ENCODE measurements around the gene GULP1.
A peak's percentile ranks its signal among the peaks of the same experiment; 100 is the strongest.

Gene GULP1

DNA sequence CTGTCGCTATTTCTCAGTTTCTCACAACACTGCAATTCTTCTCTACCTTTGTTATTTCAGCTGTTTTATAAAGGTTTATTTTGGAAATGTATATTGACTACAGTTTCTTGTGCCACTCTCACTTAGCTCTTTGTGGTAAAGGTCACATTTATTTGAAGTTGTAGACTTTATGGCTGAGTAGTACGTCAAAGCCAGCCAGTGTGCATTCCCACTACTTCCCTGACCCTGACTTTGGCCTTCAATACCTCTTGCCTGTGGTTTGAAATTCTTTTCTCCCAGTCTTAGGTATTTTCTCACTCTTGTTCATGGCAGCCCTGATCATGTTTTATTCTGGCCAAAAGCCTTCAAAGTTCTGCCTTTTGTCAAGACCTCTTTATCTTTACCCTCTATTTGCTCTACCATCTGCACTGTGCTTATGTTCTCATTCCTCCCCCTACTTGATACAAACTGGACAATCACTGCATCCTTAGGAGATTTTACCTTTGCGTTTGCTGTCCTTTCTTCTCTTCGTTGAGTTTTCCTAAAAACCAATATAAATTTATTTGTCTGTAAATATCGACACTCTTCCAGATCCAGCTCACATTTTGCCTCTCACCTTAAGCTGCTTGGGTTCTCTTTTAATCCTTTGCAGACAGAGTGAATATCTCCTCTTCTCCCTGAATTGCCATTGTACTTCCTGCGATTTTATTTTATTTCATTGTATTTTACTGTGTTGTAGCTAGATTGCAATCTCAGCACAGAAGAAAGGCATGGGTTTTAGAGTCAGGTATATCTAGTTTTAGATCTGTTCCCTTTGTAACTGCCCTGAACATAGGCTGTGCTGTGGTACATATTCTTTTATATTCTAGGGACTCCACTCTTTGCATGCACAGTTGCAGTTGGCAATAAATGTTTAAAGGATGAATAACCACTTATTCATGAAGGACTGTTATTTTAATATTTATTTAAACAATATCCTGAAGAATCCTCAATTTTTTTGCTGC lies 31.2 kb downstream of the GULP1 start:
- peak; percentile 80 for FAIRE-seq
- no peak for DNase-seq (ENCODE audit: insufficient read length, low spot score)

DNA sequence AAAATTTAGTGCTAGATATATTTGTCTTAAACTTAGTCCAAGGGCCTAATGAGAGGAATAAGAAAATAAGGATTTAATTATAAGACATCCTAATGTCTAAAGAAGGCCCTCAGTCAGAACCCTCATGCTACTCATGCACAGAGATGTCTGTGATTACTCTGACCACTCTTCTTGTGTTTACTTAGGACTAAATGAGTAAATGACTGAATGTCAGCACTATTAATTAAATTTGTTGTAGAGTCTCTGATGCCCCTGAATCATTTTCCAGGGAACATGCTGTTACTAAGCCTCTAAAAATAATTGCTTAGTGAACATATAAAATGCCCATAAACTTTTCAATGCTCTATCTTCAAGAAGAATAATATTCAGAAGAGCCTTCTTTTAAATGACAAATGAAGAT lies 32.4 kb downstream of the GULP1 start:
- FAIRE-seq: no peak
- DNase-seq (ENCODE audit: insufficient read length, low spot score): no peak

DNA sequence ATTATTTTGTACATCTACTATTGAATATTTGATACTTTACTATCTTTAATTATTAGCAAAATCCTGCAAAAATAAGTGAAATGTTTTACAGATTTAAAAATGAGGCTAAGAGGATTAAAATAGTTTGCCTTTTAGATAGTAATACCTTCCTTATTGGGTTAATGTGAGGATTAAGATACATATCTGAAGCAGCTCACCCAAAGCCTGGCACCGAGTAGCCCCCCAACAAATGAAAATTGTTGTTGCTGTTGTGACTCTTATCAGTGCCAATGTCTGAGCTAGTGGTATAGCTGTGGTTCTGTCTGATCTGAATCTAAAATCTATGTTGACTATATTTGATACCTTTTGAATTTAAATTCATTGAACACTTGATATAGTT lies 34.6 kb downstream of the GULP1 start:
- FAIRE-seq (no peak), DNase-seq (ENCODE audit: insufficient read length, low spot score) (no peak)

DNA sequence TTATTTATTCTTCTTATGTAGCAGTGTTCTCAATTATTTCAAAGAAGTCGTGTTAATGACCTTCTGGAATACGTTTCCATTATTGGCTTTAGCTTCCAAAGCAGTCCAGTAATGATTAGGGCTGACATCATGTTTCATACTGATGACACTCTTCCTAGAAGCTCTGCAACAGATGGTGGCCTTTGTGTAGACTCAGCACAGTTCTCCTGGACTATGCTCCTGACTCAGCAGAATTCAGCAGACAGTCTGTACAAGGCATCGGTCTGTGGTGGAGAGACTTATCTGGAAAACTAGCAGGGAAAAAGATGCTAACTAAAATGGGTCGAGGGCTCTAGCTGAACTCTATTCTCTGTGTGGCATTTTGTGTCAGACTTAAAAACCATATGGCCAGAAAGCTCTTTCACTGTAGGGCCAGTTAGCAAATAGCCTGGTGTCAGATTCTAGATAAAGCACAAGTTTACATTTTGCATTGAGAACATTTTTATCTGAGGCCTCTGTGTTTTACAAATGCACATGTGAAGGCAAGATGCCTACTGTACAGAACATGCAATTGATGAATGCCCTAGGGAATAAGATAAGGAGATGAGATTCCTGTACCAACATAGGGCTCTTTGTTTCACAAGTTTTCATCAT lies 35.1 kb downstream of the GULP1 start:
- no peak for DNase-seq (ENCODE audit: insufficient read length, low spot score)
- FAIRE-seq: peak; percentile 40

DNA sequence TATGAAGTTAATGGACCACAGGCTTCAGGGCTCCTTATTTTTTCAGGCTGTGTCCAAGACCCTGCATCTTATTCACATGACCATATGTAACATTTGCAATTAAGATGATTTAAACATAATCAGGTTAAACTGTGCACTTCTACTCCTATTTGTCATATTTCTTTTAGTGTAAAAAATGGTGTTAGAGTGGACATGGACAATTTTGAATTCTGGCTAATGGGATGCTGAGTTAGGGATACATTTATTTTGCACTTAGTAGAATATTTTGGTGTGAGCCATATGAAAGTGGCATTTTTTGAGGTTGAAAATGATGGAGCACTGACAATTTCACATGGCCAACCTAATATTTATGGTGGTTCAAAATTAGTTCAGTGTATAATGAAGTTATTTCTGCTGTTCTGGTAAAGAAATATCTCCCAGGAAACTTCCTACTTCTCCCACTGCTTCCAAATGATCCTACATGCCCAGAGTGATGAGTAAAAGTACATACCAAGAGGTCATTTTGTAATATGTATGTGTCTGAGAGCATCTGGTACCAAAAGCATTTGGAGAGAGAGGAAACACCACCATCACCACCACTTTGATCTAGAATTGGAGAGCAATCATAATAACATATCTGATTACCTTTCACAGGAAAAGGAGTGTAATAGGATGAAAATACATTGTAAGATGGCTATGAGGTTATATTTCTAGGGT lies 36.0 kb downstream of the GULP1 start:
- FAIRE-seq (no peak), DNase-seq (ENCODE audit: insufficient read length, low spot score) (no peak)

DNA sequence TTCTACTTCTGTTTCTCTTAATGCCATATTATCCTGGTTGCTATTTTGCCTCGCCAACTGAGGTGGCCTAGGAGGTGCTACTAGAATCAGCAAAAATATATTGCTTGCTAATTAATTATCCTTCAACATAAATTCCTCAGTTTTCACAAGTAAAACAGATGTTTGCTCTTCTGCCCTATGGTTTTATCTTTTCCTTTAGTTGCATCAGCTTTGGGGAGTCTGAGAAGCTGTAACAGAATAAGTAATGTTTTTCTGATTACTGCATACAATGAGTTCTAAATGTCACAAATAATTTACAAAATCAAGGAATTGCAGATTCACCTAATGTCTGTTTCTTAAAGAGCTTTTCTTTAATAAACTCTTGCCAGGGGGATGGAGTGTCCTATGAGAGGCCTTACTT lies 36.7 kb downstream of the GULP1 start:
- DNase-seq (ENCODE audit: insufficient read length, low spot score) (no peak), FAIRE-seq (no peak)

DNA sequence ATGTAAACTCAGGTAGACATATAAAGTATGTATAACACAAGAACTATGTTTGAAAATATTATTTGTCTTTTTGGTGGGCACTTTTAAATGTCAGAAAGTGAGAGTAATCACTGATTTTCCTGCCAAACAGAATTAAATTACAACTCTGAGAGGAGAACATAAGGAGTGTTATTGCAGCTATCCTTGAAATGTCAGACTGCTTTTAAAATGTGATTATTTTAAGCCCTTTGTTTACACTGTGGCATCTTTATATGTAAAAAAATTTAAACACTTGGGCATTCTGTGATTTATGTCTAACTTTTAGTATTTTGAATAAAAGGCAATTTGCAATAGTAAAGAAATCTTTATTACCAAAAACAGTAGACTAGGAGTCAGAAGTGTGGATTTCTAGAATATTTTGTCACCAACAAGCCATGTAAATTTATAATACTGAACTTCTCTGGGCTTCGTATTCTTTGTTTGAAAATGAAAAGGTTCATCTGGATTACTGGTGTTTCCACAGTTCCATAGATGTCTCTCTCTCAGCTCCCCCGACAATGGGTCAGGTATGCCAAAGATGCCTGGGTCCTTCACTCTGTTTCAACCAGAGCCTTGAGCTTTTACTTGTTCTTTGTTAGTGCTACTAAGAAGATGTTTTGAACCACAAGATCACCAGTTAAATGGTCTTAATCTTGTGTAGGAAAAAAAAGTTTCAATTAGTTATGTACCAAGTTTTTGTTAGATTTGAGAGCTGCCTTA lies 38.8 kb downstream of the GULP1 start:
- DNase-seq (ENCODE audit: insufficient read length, low spot score): no peak
- FAIRE-seq: no peak

DNA sequence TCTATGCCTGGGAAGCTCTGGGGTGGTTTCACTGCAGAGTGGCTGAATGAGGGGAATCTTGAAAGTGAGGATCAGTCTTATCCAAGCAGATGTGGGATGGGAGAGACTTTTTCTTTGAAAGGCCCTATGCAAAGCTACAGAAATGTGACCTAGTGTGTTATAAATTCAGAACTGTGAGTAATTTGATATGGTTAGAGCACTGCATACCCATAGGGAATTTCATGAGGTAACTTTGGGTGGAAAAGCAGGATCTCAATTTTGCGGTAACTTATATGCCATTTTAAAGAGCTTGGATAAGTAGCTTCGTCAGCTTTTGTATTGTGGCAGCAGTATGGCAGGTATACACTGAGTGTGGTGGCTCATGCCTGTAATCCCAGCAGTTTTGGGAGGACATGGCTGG lies 40.9 kb downstream of the GULP1 start:
- DNase-seq (ENCODE audit: insufficient read length, low spot score) (no peak), FAIRE-seq (no peak)

DNA sequence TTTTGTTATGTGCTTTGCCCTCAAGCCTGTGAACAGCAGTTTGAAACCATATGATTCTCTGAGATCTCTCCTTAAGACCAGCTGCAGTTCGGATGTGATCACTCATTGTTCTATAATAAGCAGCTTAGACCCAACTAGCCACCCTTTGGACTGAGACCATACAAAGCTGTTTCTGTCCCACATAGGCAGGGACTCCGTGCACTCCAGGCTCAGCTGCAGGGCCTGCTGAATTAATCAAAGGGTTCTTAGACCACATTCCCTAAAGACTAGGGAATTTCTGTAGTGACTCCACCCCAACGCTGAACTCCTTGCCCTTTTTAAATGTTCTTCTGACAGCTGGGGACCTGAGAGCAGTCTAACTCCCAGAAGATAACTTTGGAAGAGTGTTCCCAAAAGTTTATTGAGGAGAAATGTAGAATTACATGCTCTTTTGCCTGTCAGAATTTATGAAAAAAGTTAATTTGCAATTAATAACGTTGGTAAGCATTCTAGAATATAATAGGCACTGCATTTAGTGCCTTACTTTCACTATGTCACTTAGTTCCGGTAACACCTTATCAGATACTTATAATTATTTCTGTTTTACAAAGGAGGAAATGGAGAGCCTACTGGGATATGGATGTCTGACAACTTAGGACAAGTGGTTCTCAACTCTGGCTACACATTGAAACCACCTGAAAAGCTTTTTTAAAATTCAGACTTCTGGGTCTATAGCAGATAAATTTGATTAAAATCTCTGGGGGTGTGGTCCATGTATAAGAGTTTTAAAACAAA lies 42.3 kb downstream of the GULP1 start:
- peak; percentile 9 for FAIRE-seq
- no peak for DNase-seq (ENCODE audit: insufficient read length, low spot score)

DNA sequence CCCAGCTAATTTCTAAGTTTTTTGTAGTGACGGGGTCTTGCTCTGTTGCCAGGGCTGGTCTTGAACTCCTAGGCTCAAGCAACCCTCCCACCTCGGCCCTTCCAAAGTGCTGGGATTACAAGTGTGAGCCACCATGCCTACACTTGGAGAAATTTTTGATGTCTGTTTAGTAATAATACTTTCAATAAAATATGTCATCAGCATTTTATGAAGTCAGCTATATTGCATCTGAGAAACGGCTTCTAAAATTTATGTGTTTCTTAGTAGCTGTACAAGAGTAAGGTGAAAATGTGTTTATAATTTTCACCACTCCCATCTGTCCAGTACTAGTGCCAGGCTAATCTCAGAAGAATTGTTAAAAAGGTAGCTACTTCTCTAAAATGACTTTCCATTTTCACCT lies 46.8 kb downstream of the GULP1 start:
- no peak for FAIRE-seq
- DNase-seq (ENCODE audit: insufficient read length, low spot score): no peak

DNA sequence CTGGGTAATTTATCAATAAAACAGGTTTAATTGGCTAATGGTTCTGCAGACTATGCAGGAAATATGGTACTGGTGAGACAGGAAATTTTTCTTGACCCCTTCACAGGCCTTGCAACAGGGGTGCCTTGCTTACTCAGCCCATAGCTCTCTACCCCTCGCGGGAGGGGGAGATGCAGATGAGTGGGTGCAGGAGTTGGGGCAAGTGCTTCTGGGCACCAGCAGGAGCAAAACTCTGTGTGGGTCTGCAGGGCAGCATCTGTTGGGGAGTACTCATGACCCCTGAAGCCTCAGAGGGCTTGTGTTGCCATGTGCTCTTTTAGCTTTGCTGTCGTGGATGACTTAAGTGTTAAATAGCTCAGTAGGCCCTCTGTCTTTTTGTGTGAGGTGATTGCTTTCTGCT lies 48.6 kb downstream of the GULP1 start:
- FAIRE-seq: no peak

DNA sequence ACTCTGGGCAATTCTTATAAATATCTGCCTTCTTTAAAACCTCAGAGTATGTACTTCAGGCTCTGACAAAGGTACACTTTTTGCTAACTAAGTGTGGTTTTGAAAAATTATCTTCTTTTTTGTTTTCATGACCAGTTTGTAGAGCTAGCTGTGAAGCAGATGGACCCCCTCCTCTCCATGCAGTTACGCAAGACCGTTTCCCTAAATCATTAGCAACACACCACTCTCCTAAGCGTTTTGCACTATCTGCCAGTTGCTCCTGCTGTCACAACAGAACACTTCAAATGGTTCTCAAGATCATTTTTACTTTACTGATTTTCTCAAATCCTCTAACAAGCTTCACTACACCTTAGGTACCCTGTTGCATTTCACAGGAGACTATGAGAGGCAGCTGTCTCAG lies 53.3 kb downstream of the GULP1 start:
- DNase-seq (ENCODE audit: insufficient read length, low spot score): no peak
- FAIRE-seq: no peak

More for the DNA sequence above, 48.6 kb downstream of the GULP1 start:
- no peak for DNase-seq (ENCODE audit: insufficient read length, low spot score)

DNA sequence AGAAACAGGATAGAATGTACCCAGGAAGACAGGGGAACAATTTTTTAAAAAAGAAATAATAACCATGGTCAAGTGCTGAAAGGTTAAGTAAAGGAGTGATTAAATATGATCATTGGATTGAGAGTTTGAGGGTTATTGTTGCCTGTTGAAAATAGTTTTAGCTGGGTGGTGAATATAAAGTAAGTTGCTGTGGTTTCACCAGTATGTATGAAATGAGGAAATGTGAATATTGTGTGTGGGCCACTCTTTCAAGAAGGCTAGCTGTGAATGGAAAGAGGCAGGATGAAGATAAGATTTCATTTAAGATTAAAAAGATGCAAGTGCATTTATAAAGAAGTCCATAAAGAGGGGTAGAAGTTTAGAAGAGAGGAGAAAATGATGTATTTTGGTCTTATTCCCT lies 53.8 kb downstream of the GULP1 start:
- DNase-seq (ENCODE audit: insufficient read length, low spot score) (no peak), FAIRE-seq (no peak)

DNA sequence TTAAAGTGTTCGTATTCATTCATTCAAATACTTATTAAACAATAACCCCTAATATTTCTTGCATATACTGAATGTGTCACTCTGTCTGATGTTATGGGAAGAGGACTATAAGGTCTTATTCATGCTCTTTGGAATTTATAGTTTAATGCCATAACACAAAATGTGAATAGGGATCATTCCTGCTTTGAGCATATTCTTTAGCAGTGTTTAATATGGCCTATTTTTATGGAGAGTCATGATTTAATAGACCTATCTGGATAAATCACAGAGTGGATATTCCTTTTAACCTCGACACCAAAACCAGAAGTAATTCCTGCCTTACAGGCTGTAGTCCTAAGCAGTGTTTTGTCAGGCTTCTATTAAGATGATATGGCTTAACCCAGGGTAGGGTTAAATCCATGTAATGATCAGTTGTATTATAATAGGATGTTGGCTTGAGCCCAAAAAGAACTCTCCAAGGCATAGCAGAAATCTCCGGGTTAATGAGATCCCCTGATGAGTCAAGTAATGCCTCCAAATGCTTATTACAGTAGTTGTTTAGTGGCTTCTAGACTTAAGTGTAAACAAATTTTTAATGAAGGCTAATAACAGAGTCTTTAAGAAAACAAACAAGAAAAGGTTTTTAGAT lies 54.3 kb downstream of the GULP1 start:
- DNase-seq (ENCODE audit: insufficient read length, low spot score) (no peak), FAIRE-seq (no peak)

DNA sequence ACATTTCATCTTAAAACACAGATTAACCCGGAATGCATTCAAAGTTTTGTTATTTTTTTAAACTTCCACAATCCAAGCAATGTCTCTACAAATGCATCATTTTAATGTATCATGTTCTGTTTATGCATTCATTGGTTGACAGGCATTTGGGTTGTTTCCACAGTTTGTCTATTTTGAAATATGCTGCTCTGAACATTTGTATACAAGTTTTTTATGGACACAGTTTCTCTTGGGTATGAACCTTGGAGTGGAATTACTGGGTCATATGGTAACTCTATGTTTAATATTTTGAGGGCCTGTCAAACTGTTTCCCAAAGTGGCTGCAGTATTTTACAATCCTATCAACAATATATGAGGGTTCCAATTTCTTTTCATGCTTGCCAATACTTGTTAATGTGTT lies 57.3 kb downstream of the GULP1 start:
- FAIRE-seq: no peak
- no peak for DNase-seq (ENCODE audit: insufficient read length, low spot score)

DNA sequence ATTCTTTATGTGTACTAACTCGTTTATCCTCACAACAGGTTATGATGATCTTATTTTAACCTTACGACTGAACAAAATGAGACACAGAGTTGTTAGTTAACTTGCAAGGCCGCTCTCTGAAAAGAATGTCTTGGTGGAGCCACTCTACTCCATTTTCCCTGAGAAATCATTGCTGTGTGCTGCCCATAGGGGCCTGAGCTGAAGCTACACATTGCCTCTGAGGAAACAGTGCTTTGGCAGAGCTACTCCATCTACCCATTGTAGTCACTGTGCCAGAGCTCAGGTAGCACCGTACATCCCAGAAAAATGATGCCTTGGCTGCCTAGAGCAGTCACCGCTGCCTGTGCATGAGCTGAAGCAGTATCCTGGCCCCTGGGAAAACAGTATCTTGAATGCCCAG lies 61.6 kb downstream of the GULP1 start:
- DNase-seq (ENCODE audit: insufficient read length, low spot score) (no peak), FAIRE-seq (no peak)

DNA sequence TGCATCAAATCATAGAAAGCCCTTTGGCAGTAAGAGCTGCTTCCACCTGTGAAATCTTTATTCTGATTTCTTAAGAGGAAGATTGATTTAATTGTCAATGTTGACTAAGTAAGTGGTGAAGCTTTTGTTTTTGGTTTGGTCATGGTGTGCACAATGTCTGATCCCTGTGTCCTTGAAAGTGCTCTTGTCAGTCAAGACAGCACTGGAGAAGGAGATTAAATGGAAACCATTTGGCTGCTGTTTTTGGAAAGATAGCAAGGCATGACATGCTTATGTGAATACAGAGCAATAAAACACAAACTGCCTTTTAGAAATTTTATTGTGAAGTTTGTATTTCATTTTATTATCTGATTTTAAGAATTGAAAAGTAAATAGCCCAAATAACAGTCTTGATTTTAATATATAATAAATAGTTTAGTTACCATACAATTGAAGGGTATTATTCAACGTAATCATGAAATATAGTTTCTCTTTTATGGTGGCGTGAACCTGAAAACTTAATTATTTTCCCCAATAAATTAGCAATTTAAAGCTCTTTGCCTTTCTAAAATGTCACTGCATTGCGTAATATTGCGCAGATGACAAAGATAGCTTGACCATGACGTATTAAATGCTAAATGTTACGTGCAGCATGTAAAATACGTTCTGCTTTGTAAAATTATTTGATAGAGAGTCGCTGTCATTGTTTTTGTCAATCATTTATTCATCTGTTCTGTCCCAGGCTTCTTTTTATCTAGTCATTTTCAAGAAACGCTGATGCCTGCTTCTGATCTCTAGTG lies 69.0 kb downstream of the GULP1 start:
- no peak for DNase-seq (ENCODE audit: insufficient read length, low spot score)
- FAIRE-seq: no peak

DNA sequence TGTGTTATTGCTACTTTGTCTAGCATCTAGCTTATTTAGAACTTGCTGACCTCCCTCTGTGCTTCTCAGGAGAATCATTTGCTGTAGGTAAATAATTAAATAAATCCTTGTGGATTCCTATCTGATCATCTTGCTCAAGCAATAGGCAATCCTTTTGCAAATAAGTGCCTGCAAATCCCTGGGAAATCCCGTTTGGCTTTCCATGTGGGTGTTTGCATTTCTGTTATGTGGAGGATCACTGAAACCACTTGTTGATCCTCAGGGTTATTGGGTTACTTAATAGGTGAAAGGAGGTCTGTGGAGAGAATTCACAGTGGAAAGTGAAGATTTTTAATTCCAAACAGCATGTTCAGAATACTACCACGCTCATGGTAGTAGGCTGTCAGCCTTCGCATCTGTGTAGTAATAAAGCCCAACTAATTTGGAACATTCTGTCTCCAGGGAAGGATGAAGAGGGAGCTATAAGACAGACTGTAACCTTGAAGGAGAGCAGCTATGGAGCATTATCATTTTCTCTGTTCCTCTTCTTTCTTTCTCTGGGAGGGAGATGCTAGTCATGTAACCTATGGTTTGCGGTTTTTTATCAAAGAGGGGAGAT lies 72.5 kb downstream of the GULP1 start:
- no peak for DNase-seq (ENCODE audit: insufficient read length, low spot score)
- FAIRE-seq: no peak

Data from HTR-8/SVneo (cell line).